Measurements from ENCODE around the gene LIN28A. TPM values are rescaled to one million over a fixed set of nuclear protein-coding genes. Genes with fewer than 3 reads are reported as not detected.

LIN28A gene
- total and polyA plus RNA-seq, 2 experiments from 2014 or later = 604 to 1,571 TPM

GRCh38 chr1:26438041-26438440 lies 27.4 kb downstream of the LIN28A start (continued):
- no peak for TF ChIP-seq REST (IDR thresholded peaks at IDR 0.05; ENCODE audit: unreplicated experiment)
- no peak for TF ChIP-seq ETS1 (IDR thresholded peaks at IDR 0.05)
- no peak for TF ChIP-seq EZH2 (IDR thresholded peaks at IDR 0.05; ENCODE audit: low read depth, unreplicated experiment)

- Mint-ChIP-seq H3K9me3 (no peaks in the 10 kb centered on the region), H3K27ac (no peak overlapping the region), H3K27me3 (ENCODE audit: insufficient read depth, low read depth, poor library complexity) (no peaks in the 10 kb centered on the region), H3K4me3 (no peak overlapping the region), H3K4me1 (no peaks in the 10 kb centered on the region), H3K36me3 (ENCODE audit: low read depth) (peaks cover 70% of the 10 kb centered on the region)
- Histone ChIP-seq H3K4me1 (ENCODE audit: insufficient read depth) (no peaks in the 10 kb centered on the region), H3F3A (replicated peaks; ENCODE audit: low read depth) (0 out of 2 replicates have a peak, but pooled peaks cover 3% of the 10 kb centered on the region), H3K9me2 (ENCODE audit: insufficient read depth) (no peaks in the 10 kb centered on the region), H3K27me3 (ENCODE audit: insufficient read depth) (no peaks in the 10 kb centered on the region), H3K4me3 (no peak overlapping the region), H3K36me3 (ENCODE audit: insufficient read depth) (peaks cover 34% of the 10 kb centered on the region), H3K4me2 (no peak overlapping the region), H3K79me2 (replicated peaks; ENCODE audit: insufficient read depth) (no peaks in the 10 kb centered on the region), H2AFZ (no peak overlapping the region), H3K27ac (ENCODE audit: low read depth) (no peak overlapping the region), H4K20me1 (replicated peaks; ENCODE audit: insufficient read depth) (no peaks in the 10 kb centered on the region; the same call in 1 of the 2 replicates)
- DNase-seq (ENCODE audit: low spot score) (no peak), ATAC-seq (no peak)
- TF ChIP-seq CTCF (conservative IDR thresholded peaks at IDR 0.05; ENCODE audit: low read depth in 2 of 2) = no peak
- TF ChIP-seq ZNF114 (CRISPR knock-in tag; IDR thresholded peaks at IDR 0.05) = no peak
- TF ChIP-seq EZH2 (IDR thresholded peaks at IDR 0.05; ENCODE audit: low read depth, unreplicated experiment) = no peak
- no peak for TF ChIP-seq CREB1 (CRISPR knock-in tag; IDR thresholded peaks at IDR 0.05; ENCODE audit: low read depth)
- no peak for TF ChIP-seq ZNF462 (CRISPR knock-in tag; IDR thresholded peaks at IDR 0.05)
- TF ChIP-seq REST (IDR thresholded peaks at IDR 0.05; ENCODE audit: unreplicated experiment) = no peak
- no peak for TF ChIP-seq ZNF331 (CRISPR knock-in tag; IDR thresholded peaks at IDR 0.05; ENCODE audit: low read depth)
These were observed 29.6 kb downstream of the LIN28A start for GRCh38 chr1:26440259-26440658.

Measured in GM23338 (cell line).